Chondrocyte (in vitro differentiated cells): ENCODE data around the gene HS3ST4. TPM values are rescaled to one million over a fixed set of nuclear protein-coding genes. Genes with fewer than 3 reads are reported as not detected.

Experiments
- DNase-seq: peaks from one replicate; pipeline ENCODE4 v3.0.0; 2021; ENCODE audit warnings: mixed read lengths, low spot score
- H3K27ac Mint-ChIP-seq: one replicate; pipeline ENCODE4 v1.8.0; 2021; ENCODE audit warnings: mild to moderate bottlenecking, moderate library complexity, mixed read lengths; ENCODE audit not compliant: unreplicated experiment
- H3K27me3 Mint-ChIP-seq: 2 replicates; pipeline ENCODE4 v1.8.0; 2021; ENCODE audit warnings: low read depth, mixed read lengths
- H3K36me3 Mint-ChIP-seq: 2 replicates; pipeline ENCODE4 v1.8.0; 2021; ENCODE audit warnings: low read depth, mixed read lengths
- H3K4me1 Mint-ChIP-seq: 2 replicates; pipeline ENCODE4 v1.8.0; 2021; ENCODE audit warnings: low read depth, mild to moderate bottlenecking, mixed read lengths
- H3K4me3 Mint-ChIP-seq: one replicate; pipeline ENCODE4 v1.8.0; 2021; ENCODE audit warnings: mild to moderate bottlenecking, moderate library complexity, mixed read lengths; ENCODE audit not compliant: unreplicated experiment
- H3K9me3 Mint-ChIP-seq: 2 replicates; pipeline ENCODE4 v1.8.0; 2021; ENCODE audit warnings: low read depth, mixed read lengths
- CTCF ChIP-seq: fragments of 200-600 bp; sonication (generic); IDR thresholded peaks from 2 replicates; pipeline ENCODE4 v1.5.0; 2021; ENCODE audit warnings: antibody characterized with exemption, mild to moderate bottlenecking, moderate library complexity
- total RNA-seq: library from RNA; stranded (reverse); gene quantifications from 3 replicates; pipeline ENCODE4 v1.2.1, GENCODE V29; 2021

The HS3ST4 gene
- total RNA-seq, 1 donor from 2014 or later = not detected

- DNase-seq = no peak
- peaks cover 6% of the 10 kb centered on the region for H3K27me3 Mint-ChIP-seq
- no peak overlapping the region for H3K4me3 Mint-ChIP-seq
- no peaks in the 10 kb centered on the region for H3K4me1 Mint-ChIP-seq
- no peak for TF ChIP-seq CTCF
- H3K9me3 Mint-ChIP-seq = no peaks in the 10 kb centered on the region
- H3K36me3 Mint-ChIP-seq = no peaks in the 10 kb centered on the region
- H3K27ac Mint-ChIP-seq = no peak overlapping the region
Measured at GRCh38 chr16:25713785-25714570, 22.2 kb downstream of the HS3ST4 start.

GRCh38 chr16:25716186-25716585 is 24.4 kb downstream of the HS3ST4 start:
- H3K27me3 Mint-ChIP-seq = no peaks in the 10 kb centered on the region
- H3K9me3 Mint-ChIP-seq = no peaks in the 10 kb centered on the region
- no peak overlapping the region for H3K27ac Mint-ChIP-seq
- H3K4me3 Mint-ChIP-seq = no peak overlapping the region
- no peak for DNase-seq
- H3K36me3 Mint-ChIP-seq = no peaks in the 10 kb centered on the region
- no peak for TF ChIP-seq CTCF
- no peaks in the 10 kb centered on the region for H3K4me1 Mint-ChIP-seq

- no peak for DNase-seq
- H3K4me3 Mint-ChIP-seq = no peak overlapping the region
- TF ChIP-seq CTCF = no peak
- H3K27ac Mint-ChIP-seq = no peak overlapping the region
- no peaks in the 10 kb centered on the region for H3K27me3 Mint-ChIP-seq
- no peaks in the 10 kb centered on the region for H3K36me3 Mint-ChIP-seq
- H3K9me3 Mint-ChIP-seq = no peaks in the 10 kb centered on the region
- no peaks in the 10 kb centered on the region for H3K4me1 Mint-ChIP-seq
Measured at GRCh38 chr16:25721439-25721838, 29.7 kb downstream of the HS3ST4 start.

GRCh38 chr16:25726430-25727098 is 34.8 kb downstream of the HS3ST4 start:
- Mint-ChIP-seq H3K27me3 (no peaks in the 10 kb centered on the region), H3K9me3 (no peaks in the 10 kb centered on the region), H3K27ac (no peak overlapping the region), H3K4me1 (no peaks in the 10 kb centered on the region), H3K4me3 (no peak overlapping the region), H3K36me3 (no peaks in the 10 kb centered on the region)
- no peak for TF ChIP-seq CTCF
- no peak for DNase-seq

GRCh38 chr16:25729188-25729915 is 37.6 kb downstream of the HS3ST4 start:
- no peaks in the 10 kb centered on the region for H3K27me3 Mint-ChIP-seq

More at GRCh38 chr16:25729188-25729915, 37.6 kb downstream of the HS3ST4 start:
- H3K9me3 Mint-ChIP-seq = no peaks in the 10 kb centered on the region
- no peak overlapping the region for H3K27ac Mint-ChIP-seq
- no peak for DNase-seq
- H3K4me1 Mint-ChIP-seq = no peaks in the 10 kb centered on the region
- H3K4me3 Mint-ChIP-seq = no peak overlapping the region
- H3K36me3 Mint-ChIP-seq = no peaks in the 10 kb centered on the region
- TF ChIP-seq CTCF = no peak
